ENCODE measurements around the gene CLCNKA.

The CLCNKA gene

GRCh38 chr1:16066245-16066644 lies 44.4 kb downstream of the CLCNKA start:
- peaks cover 0 to 23% (median 12%) of the 10 kb centered on the region in 5 donors for H3K4me1 ChIP-seq (ENCODE audit: control insufficient read depth in 5 of 5, insufficient read depth in 5 of 5, low read length in 5 of 5)
- no peaks in the 10 kb centered on the region for H3K9me3 ChIP-seq (ENCODE audit: control insufficient read depth in 5 of 5, low read length in 5 of 5)
- no peaks in the 10 kb centered on the region for H3K36me3 ChIP-seq (ENCODE audit: control insufficient read depth in 5 of 5, insufficient read depth in 5 of 5, low read length in 5 of 5)
- H3K9ac ChIP-seq (ENCODE audit: low read length in 5 of 5): no peak overlapping the region
- no peak overlapping the region for H3K27ac ChIP-seq (ENCODE audit: low read depth, low read length)
- peaks cover 0 to 19% (median 10%) of the 10 kb centered on the region in 5 donors for H3K27me3 ChIP-seq (ENCODE audit: control insufficient read depth in 5 of 5, insufficient read depth in 4 of 5, low read length in 5 of 5)
- H3K4me3 ChIP-seq (ENCODE audit: low read depth in 1 of 5, low read length in 5 of 5): no peak overlapping the region

GRCh38 chr1:16067127-16067768 lies 45.4 kb downstream of the CLCNKA start:
- Histone ChIP-seq H3K27me3 (ENCODE audit: control insufficient read depth in 5 of 5, insufficient read depth in 4 of 5, low read length in 5 of 5) (peaks cover 0 to 23% (median 12%) of the 10 kb centered on the region in 5 donors), H3K4me1 (ENCODE audit: control insufficient read depth in 5 of 5, insufficient read depth in 5 of 5, low read length in 5 of 5) (peaks cover 0 to 23% (median 12%) of the 10 kb centered on the region in 5 donors), H3K9me3 (ENCODE audit: control insufficient read depth in 5 of 5, low read length in 5 of 5) (no peaks in the 10 kb centered on the region), H3K9ac (ENCODE audit: low read length in 5 of 5) (no peak overlapping the region), H3K4me3 (ENCODE audit: low read depth in 1 of 5, low read length in 5 of 5) (no peak overlapping the region), H3K36me3 (ENCODE audit: control insufficient read depth in 5 of 5, insufficient read depth in 5 of 5, low read length in 5 of 5) (no peaks in the 10 kb centered on the region), H3K27ac (ENCODE audit: low read depth, low read length) (no peak overlapping the region)

GRCh38 chr1:16067933-16068332 lies 46.1 kb downstream of the CLCNKA start:
- Histone ChIP-seq H3K27ac (ENCODE audit: low read depth, low read length) (no peak overlapping the region), H3K9ac (ENCODE audit: low read length in 5 of 5) (no peak overlapping the region), H3K4me1 (ENCODE audit: control insufficient read depth in 5 of 5, insufficient read depth in 5 of 5, low read length in 5 of 5) (peaks cover 0 to 24% (median 14%) of the 10 kb centered on the region in 5 donors), H3K27me3 (ENCODE audit: control insufficient read depth in 5 of 5, insufficient read depth in 4 of 5, low read length in 5 of 5) (peaks cover 0 to 30% (median 19%) of the 10 kb centered on the region in 5 donors), H3K4me3 (ENCODE audit: low read depth in 1 of 5, low read length in 5 of 5) (no peak overlapping the region), H3K36me3 (ENCODE audit: control insufficient read depth in 5 of 5, insufficient read depth in 5 of 5, low read length in 5 of 5) (no peaks in the 10 kb centered on the region), H3K9me3 (ENCODE audit: control insufficient read depth in 5 of 5, low read length in 5 of 5) (no peaks in the 10 kb centered on the region)

GRCh38 chr1:16068356-16069270 lies 46.8 kb downstream of the CLCNKA start:
- Histone ChIP-seq H3K27me3 (ENCODE audit: control insufficient read depth in 5 of 5, insufficient read depth in 4 of 5, low read length in 5 of 5) (peaks cover 0 to 31% (median 21%) of the 10 kb centered on the region in 5 donors), H3K4me1 (ENCODE audit: control insufficient read depth in 5 of 5, insufficient read depth in 5 of 5, low read length in 5 of 5) (peaks cover 0 to 27% (median 17%) of the 10 kb centered on the region in 5 donors), H3K9me3 (ENCODE audit: control insufficient read depth in 5 of 5, low read length in 5 of 5) (no peaks in the 10 kb centered on the region), H3K36me3 (ENCODE audit: control insufficient read depth in 5 of 5, insufficient read depth in 5 of 5, low read length in 5 of 5) (no peaks in the 10 kb centered on the region), H3K9ac (ENCODE audit: low read length in 5 of 5) (peak overlapping the region in 1 of 5 donors; percentile 41), H3K4me3 (ENCODE audit: low read depth in 1 of 5, low read length in 5 of 5) (no peak overlapping the region), H3K27ac (ENCODE audit: low read depth, low read length) (no peak overlapping the region)

GRCh38 chr1:16070640-16071355 lies 49.0 kb downstream of the CLCNKA start:
- Histone ChIP-seq H3K27me3 (ENCODE audit: control insufficient read depth in 5 of 5, insufficient read depth in 4 of 5, low read length in 5 of 5) (peaks cover 0 to 21% (median 15%) of the 10 kb centered on the region in 5 donors), H3K27ac (ENCODE audit: low read depth, low read length) (no peak overlapping the region), H3K36me3 (ENCODE audit: control insufficient read depth in 5 of 5, insufficient read depth in 5 of 5, low read length in 5 of 5) (no peaks in the 10 kb centered on the region), H3K4me3 (ENCODE audit: low read depth in 1 of 5, low read length in 5 of 5) (no peak overlapping the region), H3K9ac (ENCODE audit: low read length in 5 of 5) (no peak overlapping the region), H3K9me3 (ENCODE audit: control insufficient read depth in 5 of 5, low read length in 5 of 5) (no peaks in the 10 kb centered on the region), H3K4me1 (ENCODE audit: control insufficient read depth in 5 of 5, insufficient read depth in 5 of 5, low read length in 5 of 5) (peaks cover 0 to 19% (median 18%) of the 10 kb centered on the region in 5 donors)

- Histone ChIP-seq H3K36me3 (ENCODE audit: control insufficient read depth in 5 of 5, insufficient read depth in 5 of 5, low read length in 5 of 5) (no peaks in the 10 kb centered on the region), H3K4me1 (ENCODE audit: control insufficient read depth in 5 of 5, insufficient read depth in 5 of 5, low read length in 5 of 5) (peaks cover 0 to 24% (median 19%) of the 10 kb centered on the region in 5 donors), H3K9ac (ENCODE audit: low read length in 5 of 5) (no peak overlapping the region), H3K27ac (ENCODE audit: low read depth, low read length) (no peak overlapping the region), H3K27me3 (ENCODE audit: control insufficient read depth in 5 of 5, insufficient read depth in 4 of 5, low read length in 5 of 5) (peaks cover 0 to 21% (median 15%) of the 10 kb centered on the region in 5 donors), H3K9me3 (ENCODE audit: control insufficient read depth in 5 of 5, low read length in 5 of 5) (no peaks in the 10 kb centered on the region), H3K4me3 (ENCODE audit: low read depth in 1 of 5, low read length in 5 of 5) (no peak overlapping the region)
Measured at GRCh38 chr1:16071614-16072013, 49.8 kb downstream of the CLCNKA start.

- Histone ChIP-seq H3K9ac (ENCODE audit: low read length in 5 of 5) (no peak overlapping the region), H3K36me3 (ENCODE audit: control insufficient read depth in 5 of 5, insufficient read depth in 5 of 5, low read length in 5 of 5) (no peaks in the 10 kb centered on the region), H3K4me3 (ENCODE audit: low read depth in 1 of 5, low read length in 5 of 5) (no peak overlapping the region), H3K4me1 (ENCODE audit: control insufficient read depth in 5 of 5, insufficient read depth in 5 of 5, low read length in 5 of 5) (peaks cover 0 to 29% (median 23%) of the 10 kb centered on the region in 5 donors), H3K27me3 (ENCODE audit: control insufficient read depth in 5 of 5, insufficient read depth in 4 of 5, low read length in 5 of 5) (peaks cover 0 to 18% (median 15%) of the 10 kb centered on the region in 5 donors), H3K27ac (ENCODE audit: low read depth, low read length) (no peak overlapping the region), H3K9me3 (ENCODE audit: control insufficient read depth in 5 of 5, low read length in 5 of 5) (no peaks in the 10 kb centered on the region)
Measured at GRCh38 chr1:16072095-16072494, 50.3 kb downstream of the CLCNKA start.

GRCh38 chr1:16072616-16073484 lies 51.0 kb downstream of the CLCNKA start:
- Histone ChIP-seq H3K4me3 (ENCODE audit: low read depth in 1 of 5, low read length in 5 of 5) (peak overlapping the region in 3 of 5 donors; percentile 14 to 38 (median 14)), H3K27ac (ENCODE audit: low read depth, low read length) (no peak overlapping the region), H3K9me3 (ENCODE audit: control insufficient read depth in 5 of 5, low read length in 5 of 5) (no peaks in the 10 kb centered on the region), H3K4me1 (ENCODE audit: control insufficient read depth in 5 of 5, insufficient read depth in 5 of 5, low read length in 5 of 5) (peaks cover 0 to 32% (median 23%) of the 10 kb centered on the region in 5 donors), H3K9ac (ENCODE audit: low read length in 5 of 5) (peak overlapping the region in 1 of 5 donors; percentile 28), H3K36me3 (ENCODE audit: control insufficient read depth in 5 of 5, insufficient read depth in 5 of 5, low read length in 5 of 5) (no peaks in the 10 kb centered on the region), H3K27me3 (ENCODE audit: control insufficient read depth in 5 of 5, insufficient read depth in 4 of 5, low read length in 5 of 5) (peaks cover 0 to 18% (median 15%) of the 10 kb centered on the region in 5 donors)

GRCh38 chr1:16073490-16074119 lies 51.8 kb downstream of the CLCNKA start, which contains the start of gene FAM131C:
TSS of gene FAM131C (minus strand) at chr1:16073651. CDS start at chr1:16073442, 209 bp downstream.
- Histone ChIP-seq H3K27ac (ENCODE audit: low read depth, low read length) (no peak within 1 kb of the TSS), H3K4me3 (ENCODE audit: low read depth in 1 of 5, low read length in 5 of 5) (peak within 1 kb of the TSS in 4 of 5 donors; percentile 14 to 38 (median 28)), H3K36me3 (ENCODE audit: control insufficient read depth in 5 of 5, insufficient read depth in 5 of 5, low read length in 5 of 5) (no peaks in the 10 kb centered on the region), H3K9ac (ENCODE audit: low read length in 5 of 5) (peak within 1 kb of the TSS in 1 of 5 donors; percentile 28), H3K9me3 (ENCODE audit: control insufficient read depth in 5 of 5, low read length in 5 of 5) (no peaks in the 10 kb centered on the region), H3K4me1 (ENCODE audit: control insufficient read depth in 5 of 5, insufficient read depth in 5 of 5, low read length in 5 of 5) (peaks cover 0 to 32% (median 16%) of the 10 kb centered on the region in 5 donors), H3K27me3 (ENCODE audit: control insufficient read depth in 5 of 5, insufficient read depth in 4 of 5, low read length in 5 of 5) (peaks cover 0 to 18% (median 13%) of the 10 kb centered on the region in 5 donors)
